K562 (cell line): ENCODE results near the gene SMIM29. TPM values are rescaled to one million over a fixed set of nuclear protein-coding genes. Genes with fewer than 3 reads are reported as not detected.

Source experiments
- BRCA1 ChIP-seq, 2 experiments: fragments of 450-650 bp in 1 of 2; sonication (generic) in 1 of 2; formaldehyde crosslinking in 1 of 2; IDR thresholded peaks; 2 replicates each; pipeline versions ENCODE4 v1.5.0 to v1.6.1; 2017 to 2020; ENCODE audit warnings: mild to moderate bottlenecking in 1 of 2, missing genetic modification reagents in 1 of 2
- ETV6 ChIP-seq, 3 experiments: fragments of 150-350 bp in 1 of 3; sonication (generic) in 1 of 3; formaldehyde crosslinking in 1 of 3; IDR thresholded peaks; 2 replicates each; pipeline versions ENCODE4 v1.6.1 to v1.8.0; 2014 to 2022; ENCODE audit warnings: borderline replicate concordance in 2 of 3, low read depth in 2 of 3, antibody characterized with exemption in 1 of 3, low read length in 1 of 3, mild to moderate bottlenecking in 1 of 3, missing genetic modification reagents in 1 of 3
- HDAC6 ChIP-seq: IDR thresholded peaks from 2 replicates; pipeline ENCODE4 v1.6.1; 2012; ENCODE audit warnings: low read depth, mild to moderate bottlenecking, control low read depth, inconsistent platforms, low read length, moderate library complexity
- HDGF ChIP-seq: fragments of 450-650 bp; IDR thresholded peaks from 2 replicates; pipeline ENCODE4 v1.6.1; 2016
- MIER1 ChIP-seq: fragments of 450-650 bp; IDR thresholded peaks from 2 replicates; pipeline ENCODE4 v1.6.1; 2016; ENCODE audit warnings: antibody characterized with exemption, mild to moderate bottlenecking, low read depth
- MTF1 ChIP-seq: fragments of 250-450 bp; sonication (Bioruptor Pico); IDR thresholded peaks from 2 replicates; pipeline ENCODE4 v1.9.0; 2021; ENCODE audit warnings: moderate library complexity, mild to moderate bottlenecking, inconsistent platforms, borderline replicate concordance
- MXI1 ChIP-seq: IDR thresholded peaks from 2 replicates; pipeline ENCODE4 v1.6.1; 2011; ENCODE audit warnings: low read depth, mild to moderate bottlenecking, improper control_type of control experiment, low read length
- NFE2 ChIP-seq: IDR thresholded peaks from 2 replicates; pipeline ENCODE4 v1.6.1; 2014; ENCODE audit warnings: antibody characterized with exemption, low read depth
- POLR2B ChIP-seq: fragments of 450-650 bp; IDR thresholded peaks from 2 replicates; pipeline ENCODE4 v1.6.1; 2018; ENCODE audit warnings: low read depth; ENCODE audit not compliant: partially characterized antibody
- RBM34 ChIP-seq: fragments of 200-400 bp; formaldehyde crosslinking; IDR thresholded peaks from 2 replicates; pipeline ENCODE4 v1.6.1; 2018; ENCODE audit warnings: low read length, borderline replicate concordance; ENCODE audit not compliant: insufficient read depth
- SIN3A ChIP-seq, 2 experiments: fragments of 150-350 bp in 1 of 2; IDR thresholded peaks; 2 replicates each; pipeline ENCODE4 v1.6.1; 2011 to 2016; ENCODE audit warnings: borderline replicate concordance in 2 of 2, low read depth in 2 of 2, low read length in 2 of 2, mild to moderate bottlenecking in 2 of 2, moderate library complexity in 2 of 2; ENCODE audit not compliant: control insufficient read depth in 1 of 2
- TCF3 ChIP-seq: sonication (generic); formaldehyde crosslinking; IDR thresholded peaks from 2 replicates; pipeline ENCODE4 v1.4.0; 2020; ENCODE audit warnings: mild to moderate bottlenecking, missing genetic modification reagents
- TEAD2 ChIP-seq: fragments of 450-650 bp; IDR thresholded peaks from 2 replicates; pipeline ENCODE4 v1.6.1; 2016; ENCODE audit warnings: missing genetic modification characterization, control low read depth, missing compliant biosample characterization
- TEAD4 ChIP-seq, 2 experiments: sonication (generic) in 1 of 2; formaldehyde crosslinking in 1 of 2; IDR thresholded peaks; 2 replicates each; pipeline versions ENCODE4 v1.6.1 to v1.8.0; 2012 to 2022; ENCODE audit warnings: borderline replicate concordance in 1 of 2, inconsistent platforms in 1 of 2, low read length in 1 of 2, mild to moderate bottlenecking in 1 of 2, missing genetic modification reagents in 1 of 2
- TRIM24 ChIP-seq, 2 experiments: fragments of 450-650 bp; IDR thresholded peaks; 2 replicates each; pipeline ENCODE4 v1.6.1; 2016
- TRIM25 ChIP-seq: fragments of 450-650 bp; IDR thresholded peaks from 2 replicates; pipeline ENCODE4 v1.7.0; 2016; ENCODE audit warnings: borderline replicate concordance
- U2AF1 ChIP-seq: fragments of 200-400 bp; formaldehyde crosslinking; optimal IDR thresholded peaks from 2 replicates; pipeline ENCODE3; 2017; ENCODE audit warnings: mild to moderate bottlenecking, low read depth, low read length, moderate library complexity
- ZBTB12 ChIP-seq: fragments of 250-450 bp; sonication (Bioruptor Pico); IDR thresholded peaks from 2 replicates; pipeline ENCODE4 v1.4.0; 2020
- ZNF12 ChIP-seq: sonication (generic); formaldehyde crosslinking; IDR thresholded peaks from 2 replicates; pipeline ENCODE4 v1.4.0; 2020; ENCODE audit warnings: mild to moderate bottlenecking, missing genetic modification reagents
- ZNF224 ChIP-seq: sonication (generic); formaldehyde crosslinking; IDR thresholded peaks from 2 replicates; pipeline ENCODE4 v1.8.0; 2022; ENCODE audit warnings: mild to moderate bottlenecking, missing genetic modification reagents
- ZNF75A ChIP-seq: fragments of 450-650 bp; formaldehyde crosslinking; IDR thresholded peaks from 2 replicates; pipeline ENCODE4 v1.4.0; 2020; ENCODE audit warnings: mild to moderate bottlenecking
- polyA plus RNA-seq, 8 experiments: library from polyadenylated mRNA; depleted of rRNA in 4 of 8; stranded (reverse) in 5 of 8; unstranded in 3 of 8; fragments of >200 nt; fragmentation: Nextera tagmentation in 2 of 8; fragmentation: Illumina TruSeq in 1 of 8; extraction: Ambion mirVana in 2 of 8; extraction: Trizol in 1 of 8; gene quantifications; 2 replicates each; pipeline versions ENCODE4 v1.2.1 to v1.2.3, GENCODE V29; 2011 to 2014; ENCODE audit warnings: inconsistent platforms in 1 of 8, missing spikeins in 1 of 8
- total RNA-seq, 7 experiments: library from RNA; depleted of rRNA in 6 of 7; stranded (reverse); fragments of >200 nt in 6 of 7; fragmentation: Illumina TruSeq in 2 of 7; extraction: Trizol in 2 of 7; gene quantifications; 2 replicates each; pipeline versions ENCODE4 v1.2.1 to v1.2.3, GENCODE V29; 2011 to 2021; ENCODE audit warnings: low replicate concordance in 1 of 7
- TF ChIP-seq, protein P1 (sequence below): fragments of 450-650 bp; formaldehyde crosslinking; IDR thresholded peaks from 2 replicates; pipeline ENCODE4 v1.4.0; 2022; ENCODE audit warnings: missing genetic modification characterization
- TF ChIP-seq, protein P2 (sequence below): sonication (generic); formaldehyde crosslinking; IDR thresholded peaks from 2 replicates; pipeline ENCODE4 v1.8.1; 2023; ENCODE audit warnings: mild to moderate bottlenecking, missing genetic modification reagents

The SMIM29 gene
- total and polyA plus RNA-seq, 9 of the 15 experiments (the other 6 are each of a cell fraction or from before 2014, with no cell fraction given) = 6.5 to 36.7 (median 20.9) TPM

- TF ChIP-seq POLR2B (no peak), ETV6 (IDR thresholded peaks at IDR 0.05; ENCODE audit: borderline replicate concordance in 1 of 2, low read depth in 2 of 2, low read length in 1 of 2) (no peak), ETV6 (CRISPR knock-in tag; IDR thresholded peaks at IDR 0.05; ENCODE audit: borderline replicate concordance) (no peak), SIN3A (IDR thresholded peaks at IDR 0.05; ENCODE audit: borderline replicate concordance in 2 of 2, control insufficient read depth in 1 of 2, low read depth in 2 of 2, low read length in 2 of 2) (no peak), TCF3 (CRISPR knock-in tag) (peak; percentile 99), MTF1 (CRISPR knock-in tag) (no peak), HDAC6 (no peak), TEAD4 (IDR thresholded peaks at IDR 0.05; ENCODE audit: low read length) (peak; percentile 98), TEAD4 (CRISPR knock-in tag; IDR thresholded peaks at IDR 0.05; ENCODE audit: borderline replicate concordance) (no peak), TRIM25 (no peak), ZNF12 (no peak), TRIM24 (IDR thresholded peaks at IDR 0.05) (peak; percentile 88 to 92; a peak in 3 of 4 replicates), MIER1 (no peak), ZNF75A (CRISPR knock-in tag) (no peak), ZBTB12 (CRISPR knock-in tag) (no peak), NFE2 (0 out of 2 replicates have a peak, but pooled peaks have one; percentile 44), HDGF (no peak), MXI1 (no peak), RBM34 (no peak), BRCA1 (IDR thresholded peaks at IDR 0.05) (no peak), BRCA1 (CRISPR knock-in tag; IDR thresholded peaks at IDR 0.05) (no peak), U2AF1 (no peak), TEAD2 (tag) (no peak), ZNF224 (CRISPR knock-in tag) (no peak)
- TF ChIP-seq, protein P1, sequence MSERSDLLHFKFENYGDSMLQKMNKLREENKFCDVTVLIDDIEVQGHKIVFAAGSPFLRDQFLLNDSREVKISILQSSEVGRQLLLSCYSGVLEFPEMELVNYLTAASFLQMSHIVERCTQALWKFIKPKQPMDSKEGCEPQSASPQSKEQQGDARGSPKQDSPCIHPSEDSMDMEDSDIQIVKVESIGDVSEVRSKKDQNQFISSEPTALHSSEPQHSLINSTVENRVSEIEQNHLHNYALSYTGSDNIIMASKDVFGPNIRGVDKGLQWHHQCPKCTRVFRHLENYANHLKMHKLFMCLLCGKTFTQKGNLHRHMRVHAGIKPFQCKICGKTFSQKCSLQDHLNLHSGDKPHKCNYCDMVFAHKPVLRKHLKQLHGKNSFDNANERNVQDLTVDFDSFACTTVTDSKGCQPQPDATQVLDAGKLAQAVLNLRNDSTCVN = no peak
- TF ChIP-seq, protein P2, sequence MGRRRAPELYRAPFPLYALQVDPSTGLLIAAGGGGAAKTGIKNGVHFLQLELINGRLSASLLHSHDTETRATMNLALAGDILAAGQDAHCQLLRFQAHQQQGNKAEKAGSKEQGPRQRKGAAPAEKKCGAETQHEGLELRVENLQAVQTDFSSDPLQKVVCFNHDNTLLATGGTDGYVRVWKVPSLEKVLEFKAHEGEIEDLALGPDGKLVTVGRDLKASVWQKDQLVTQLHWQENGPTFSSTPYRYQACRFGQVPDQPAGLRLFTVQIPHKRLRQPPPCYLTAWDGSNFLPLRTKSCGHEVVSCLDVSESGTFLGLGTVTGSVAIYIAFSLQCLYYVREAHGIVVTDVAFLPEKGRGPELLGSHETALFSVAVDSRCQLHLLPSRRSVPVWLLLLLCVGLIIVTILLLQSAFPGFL = no peak
Measured at GRCh38 chr6:34281702-34282334, 33.0 kb upstream of the SMIM29 start (continued).
